GM18499 (cell line): ENCODE results near the gene MAP3K13.
"Not testable (repeated sequence)": the region's sequence is repeated elsewhere in the genome, so short reads cannot be mapped to it uniquely, and the experiment has no call there.

Experiments used
- ATAC-seq: cut with Tn5 transposase; IDR thresholded peaks from one replicate; pipeline ENCODE4 v1.9.1; 2021; ENCODE audit warnings: moderate number of reproducible peaks; ENCODE audit not compliant: insufficient read depth, unreplicated experiment

The MAP3K13 gene

GRCh38 chr3:185439745-185440466 lies 77.0 kb downstream of the MAP3K13 start:
- ATAC-seq, result no peak

GRCh38 chr3:185442031-185442430 lies 79.1 kb downstream of the MAP3K13 start:
- no peak for ATAC-seq

DNA sequence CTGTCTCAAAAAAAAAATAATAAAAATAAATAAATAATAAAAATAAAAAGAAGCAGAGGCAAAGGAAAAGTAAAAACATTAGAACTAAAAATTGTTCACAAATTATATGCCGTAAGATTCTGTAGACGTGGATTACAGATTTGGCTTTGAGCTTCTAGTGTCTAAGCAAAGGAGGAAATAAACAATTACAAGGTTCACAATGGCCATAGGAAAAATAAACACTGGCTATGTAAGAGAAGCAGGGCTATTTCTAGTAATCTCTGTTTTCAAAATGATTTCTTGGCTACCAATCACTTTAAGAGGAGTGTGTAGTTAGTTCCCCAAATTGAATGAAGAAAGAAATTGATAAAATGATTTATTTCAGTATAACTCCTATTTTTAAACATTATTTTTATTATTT lies 81.4 kb downstream of the MAP3K13 start:
- no peak for ATAC-seq

- no peak for ATAC-seq
Measured at GRCh38 chr3:185448107-185448506, 85.2 kb downstream of the MAP3K13 start.

DNA sequence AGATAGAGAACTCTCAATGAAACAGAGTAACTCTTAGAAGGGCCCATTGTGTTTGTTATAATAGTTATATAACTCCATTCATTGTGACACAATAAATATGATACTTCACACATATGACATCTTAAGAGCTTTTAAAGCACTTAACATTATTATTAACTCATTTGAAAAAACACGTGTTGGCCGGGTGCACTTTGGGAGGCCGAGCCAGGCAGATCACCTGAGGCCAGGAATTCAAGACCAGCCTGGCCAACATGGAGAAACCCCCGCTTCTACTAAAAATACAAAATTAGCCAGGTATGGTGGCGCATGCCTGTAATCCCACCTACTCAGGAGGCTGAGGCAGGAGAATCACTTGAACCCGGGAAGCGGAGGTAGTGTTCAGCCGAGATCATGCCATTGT lies 88.5 kb downstream of the MAP3K13 start:
- ATAC-seq, result not testable (repeated sequence)

DNA sequence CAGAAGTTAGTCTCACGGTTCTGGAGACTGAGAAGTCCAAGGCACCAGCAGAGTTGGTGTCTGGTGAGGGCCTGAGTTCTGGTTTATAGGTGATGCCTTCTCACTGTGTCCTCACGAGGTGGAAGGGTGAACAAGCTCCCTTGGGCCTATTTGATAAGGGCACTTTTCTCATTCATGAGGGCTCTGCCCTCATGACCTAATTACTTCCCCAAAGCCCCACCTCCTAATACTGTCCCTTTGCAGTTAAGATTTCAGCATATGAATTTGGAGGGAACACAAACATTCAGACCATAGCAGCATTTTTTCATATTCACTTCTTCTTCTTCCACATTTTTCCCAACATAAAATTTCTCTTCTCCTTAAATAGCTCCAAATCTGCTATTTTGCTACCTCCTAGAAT lies 94.4 kb downstream of the MAP3K13 start:
- no peak for ATAC-seq

GRCh38 chr3:185460309-185460708 lies 97.4 kb downstream of the MAP3K13 start:
- no peak for ATAC-seq

- no peak for ATAC-seq
Measured at GRCh38 chr3:185460719-185461350, 97.9 kb downstream of the MAP3K13 start.

DNA sequence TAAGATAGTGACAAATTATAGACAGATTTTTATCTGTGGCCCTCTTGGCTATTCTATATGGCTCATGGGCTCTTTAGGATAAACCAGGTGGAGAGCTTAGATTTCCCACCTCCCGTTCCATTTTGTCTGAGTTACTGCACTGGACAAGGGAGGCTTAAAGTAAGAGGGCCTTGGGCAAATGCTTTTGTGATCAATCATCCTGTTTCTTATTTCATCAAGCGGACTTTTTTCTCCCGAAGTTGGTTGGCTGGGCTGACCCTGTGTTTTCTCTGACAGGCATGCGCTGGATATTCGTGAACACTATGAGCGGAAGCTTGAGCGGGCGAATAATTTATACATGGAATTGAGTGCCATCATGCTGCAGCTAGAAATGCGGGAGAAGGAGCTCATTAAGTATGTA lies 102.5 kb downstream of the MAP3K13 start:
- ATAC-seq, result no peak

DNA sequence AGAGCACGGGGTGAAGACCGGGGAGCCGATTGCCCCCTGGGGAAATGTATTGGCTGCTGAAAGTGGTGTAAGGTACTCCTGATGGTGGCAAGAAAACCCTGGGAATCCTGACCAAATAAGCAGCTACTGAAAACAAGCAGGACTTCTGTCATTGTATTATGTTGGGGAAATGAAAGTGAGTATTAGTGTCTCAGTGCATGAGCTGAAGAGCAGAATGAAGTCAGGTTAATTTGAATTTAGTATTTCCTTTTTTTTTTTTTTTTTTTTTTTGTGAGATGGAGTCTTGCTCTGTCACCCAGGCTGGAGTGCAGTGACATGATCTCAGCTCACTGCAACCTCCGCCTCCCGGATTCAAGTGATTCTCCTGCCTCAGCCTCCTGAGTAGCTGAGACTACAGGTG lies 103.2 kb downstream of the MAP3K13 start:
- not testable (repeated sequence) for ATAC-seq

DNA sequence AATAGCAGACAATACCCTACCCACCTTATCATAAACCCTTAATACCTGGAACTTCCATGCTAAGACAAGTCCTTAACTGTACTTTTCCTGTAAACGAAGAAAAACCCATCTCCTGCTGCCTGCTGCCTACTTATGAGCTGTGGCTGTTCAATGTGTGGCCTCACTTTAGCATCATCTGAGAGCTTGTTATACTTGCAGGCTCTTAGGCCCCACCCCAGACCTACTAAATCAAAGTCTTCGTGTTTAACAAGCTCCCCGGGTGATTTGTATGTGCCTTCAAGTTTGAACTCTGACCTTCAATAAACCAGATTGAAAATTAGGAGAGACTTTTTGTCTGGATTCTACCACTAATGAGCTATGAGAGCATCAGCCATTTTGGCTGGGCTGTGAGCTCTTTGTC lies 106.6 kb downstream of the MAP3K13 start:
- ATAC-seq, result no peak

DNA sequence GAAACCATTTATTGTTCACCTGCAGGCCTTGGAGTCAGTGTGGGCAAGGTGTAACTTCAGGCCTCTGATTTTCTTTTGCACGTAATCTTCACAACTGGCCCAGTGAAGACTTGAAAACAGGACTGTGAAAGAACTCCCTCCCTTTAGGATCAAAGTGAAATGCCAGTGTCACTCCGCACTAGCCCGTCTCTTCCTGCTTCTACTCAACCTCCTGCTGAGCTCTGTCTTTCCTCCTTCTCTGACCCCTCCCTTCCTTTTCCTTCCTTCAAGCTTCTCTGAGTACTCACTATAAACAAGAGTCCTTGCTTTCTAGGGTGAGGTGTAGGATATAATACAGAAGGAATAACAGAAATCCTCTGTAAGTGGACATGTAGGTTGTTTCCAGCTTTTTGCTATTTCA lies 107.4 kb downstream of the MAP3K13 start:
- ATAC-seq, result no peak

- no peak for ATAC-seq
Measured at GRCh38 chr3:185473290-185473815, 110.4 kb downstream of the MAP3K13 start.

GRCh38 chr3:185474922-185475321 lies 112.0 kb downstream of the MAP3K13 start:
- not testable (repeated sequence) for ATAC-seq

DNA sequence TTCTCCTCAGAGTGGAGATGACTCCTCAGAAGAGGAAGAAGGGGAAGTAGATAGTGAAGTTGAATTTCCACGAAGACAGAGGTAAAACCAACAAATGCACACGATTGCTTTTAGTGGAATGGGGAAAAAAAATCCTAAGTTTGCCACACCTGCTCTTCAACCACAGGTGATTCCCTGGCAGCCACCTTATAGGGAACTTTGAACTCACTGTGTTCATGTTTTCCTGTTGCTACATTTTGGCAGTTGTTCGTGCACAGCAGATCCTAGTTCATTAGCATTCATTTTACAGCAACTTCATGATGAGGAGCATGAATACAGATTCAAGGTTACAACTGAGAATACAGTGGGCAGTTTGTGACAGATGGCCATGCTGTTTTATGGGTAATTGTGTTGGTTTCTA lies 114.4 kb downstream of the MAP3K13 start:
- no peak for ATAC-seq

GRCh38 chr3:185479373-185479945 lies 116.5 kb downstream of the MAP3K13 start:
- ATAC-seq, result no peak

DNA sequence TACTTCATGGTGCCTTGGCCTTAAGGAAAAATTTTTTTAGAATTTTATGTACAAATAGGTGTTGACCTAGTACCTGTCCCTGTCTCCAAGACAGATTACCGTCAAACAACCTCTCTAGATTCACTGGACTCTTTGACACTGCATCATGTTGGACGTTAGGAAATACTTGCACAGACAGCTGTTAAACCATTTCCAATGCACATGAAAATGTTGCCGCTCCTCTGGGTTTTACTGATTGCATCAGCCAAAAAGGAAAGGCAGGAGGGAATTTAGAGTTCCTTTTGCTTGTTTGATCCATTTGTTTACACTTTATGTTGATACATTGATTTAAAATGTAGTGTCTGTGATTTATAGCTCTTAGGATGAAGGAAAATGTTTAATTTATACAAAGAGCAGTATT lies 121.4 kb downstream of the MAP3K13 start:
- ATAC-seq, result no peak

DNA sequence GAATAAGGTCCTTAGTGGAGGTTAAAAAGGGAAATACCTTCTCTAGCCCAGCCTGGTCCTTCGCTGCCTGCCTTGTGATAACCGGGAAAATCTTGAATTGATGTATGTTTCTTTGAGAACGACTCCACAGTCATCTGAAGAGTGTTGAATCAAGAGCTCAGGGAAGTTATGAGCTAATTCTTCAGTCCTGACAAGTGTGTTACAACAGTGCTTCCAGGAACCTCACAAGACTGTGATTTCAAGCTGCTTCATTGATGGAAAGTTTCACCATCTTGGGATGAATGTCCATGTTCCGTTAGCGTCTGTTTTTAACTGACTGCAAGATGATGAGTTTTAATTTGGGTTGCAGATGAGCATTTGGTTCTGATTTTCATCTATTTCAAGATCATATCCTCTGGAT lies 123.5 kb downstream of the MAP3K13 start:
- ATAC-seq, result no peak

DNA sequence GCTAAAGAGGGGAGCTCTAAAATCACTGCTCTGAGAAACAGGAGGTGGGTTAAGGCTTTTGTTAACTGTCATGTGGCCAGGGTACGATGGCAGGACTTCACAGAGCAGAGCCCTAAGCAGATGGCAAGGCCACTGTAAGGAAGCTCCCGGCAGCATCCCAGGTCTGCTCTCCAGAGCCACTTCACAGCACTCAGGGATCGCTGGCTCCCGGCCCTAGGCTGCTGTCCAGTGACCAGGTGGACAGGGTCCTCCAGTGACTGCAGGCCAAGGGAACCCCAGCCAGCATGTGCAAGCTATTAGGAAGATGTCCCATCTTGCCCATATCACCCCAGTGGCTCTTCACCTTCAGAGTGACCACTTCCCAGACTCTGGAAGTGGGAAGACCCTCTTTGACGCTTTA lies 125.5 kb downstream of the MAP3K13 start:
- ATAC-seq, result no peak

DNA sequence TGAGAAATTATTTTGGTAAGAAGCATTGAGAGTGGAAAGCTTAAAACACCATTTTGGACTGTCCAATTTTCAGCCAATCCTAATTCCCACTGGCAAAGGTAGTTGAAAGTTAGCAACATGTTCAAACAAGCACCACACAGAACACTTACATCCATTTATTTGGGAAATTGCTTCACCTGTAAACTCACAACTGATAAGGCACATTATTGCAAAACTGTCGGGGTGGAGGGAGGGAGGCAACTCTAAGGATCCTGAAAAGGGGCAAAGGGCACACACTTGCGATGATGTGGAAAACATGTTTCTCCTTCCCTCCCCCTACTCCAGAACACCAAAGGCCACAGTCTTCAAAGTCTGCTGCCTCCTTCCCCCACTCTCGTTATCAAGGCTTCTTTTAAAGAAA lies 126.5 kb downstream of the MAP3K13 start:
- ATAC-seq, result no peak

- no peak for ATAC-seq
Measured at GRCh38 chr3:185490241-185490640, 127.3 kb downstream of the MAP3K13 start.
